WTC11 (cell line): ENCODE measurements around the gene USH1C.

Source experiments
- AFF4 ChIP-seq: sonication (generic); formaldehyde crosslinking; IDR thresholded peaks from 2 replicates; pipeline ENCODE4 v1.8.1; 2023; ENCODE audit warnings: mild to moderate bottlenecking, missing genetic modification reagents, borderline replicate concordance
- AR ChIP-seq: fragments of 250-450 bp; sonication (Bioruptor Pico); IDR thresholded peaks from 2 replicates; pipeline ENCODE4 v1.9.0; 2021; ENCODE audit warnings: mild to moderate bottlenecking
- ATF2 ChIP-seq: sonication (generic); formaldehyde crosslinking; IDR thresholded peaks from 2 replicates; pipeline ENCODE4 v1.8.1; 2022; ENCODE audit warnings: low read depth, missing genetic modification reagents, borderline replicate concordance
- ATF3 ChIP-seq: sonication (generic); formaldehyde crosslinking; conservative IDR thresholded peaks from 2 replicates; pipeline ENCODE4 v1.8.1; 2022; ENCODE audit warnings: mild to moderate bottlenecking, missing genetic modification reagents
- ETV6 ChIP-seq: sonication (generic); formaldehyde crosslinking; IDR thresholded peaks from 2 replicates; pipeline ENCODE4 v1.8.1; 2022; ENCODE audit warnings: mild to moderate bottlenecking, missing genetic modification reagents
- FOXP4 ChIP-seq: sonication (generic); formaldehyde crosslinking; IDR thresholded peaks from 2 replicates; pipeline ENCODE4 v1.8.0; 2022; ENCODE audit warnings: mild to moderate bottlenecking, missing genetic modification reagents
- JUN ChIP-seq: sonication (generic); formaldehyde crosslinking; IDR thresholded peaks from 2 replicates; pipeline ENCODE4 v1.8.0; 2023; ENCODE audit warnings: mild to moderate bottlenecking, missing genetic modification reagents
- MAX ChIP-seq: sonication (generic); formaldehyde crosslinking; IDR thresholded peaks from 2 replicates; pipeline ENCODE4 v1.8.0; 2022; ENCODE audit warnings: mild to moderate bottlenecking, missing genetic modification reagents
- NFYB ChIP-seq: sonication (generic); formaldehyde crosslinking; conservative IDR thresholded peaks from 2 replicates; pipeline ENCODE4 v1.8.0; 2022; ENCODE audit warnings: low read depth, missing genetic modification reagents
- RORB ChIP-seq: fragments of 250-450 bp; sonication (Bioruptor Pico); IDR thresholded peaks from 2 replicates; pipeline ENCODE4 v1.9.0; 2021; ENCODE audit warnings: mild to moderate bottlenecking
- TP53 ChIP-seq: sonication (generic); formaldehyde crosslinking; IDR thresholded peaks from 2 replicates; pipeline ENCODE4 v1.8.1; 2023; ENCODE audit warnings: mild to moderate bottlenecking, missing genetic modification reagents
- ZNF425 ChIP-seq: fragments of 250-450 bp; sonication (Bioruptor Pico); conservative IDR thresholded peaks from 2 replicates; pipeline ENCODE4 v1.9.0; 2021; ENCODE audit warnings: mild to moderate bottlenecking
- TF ChIP-seq, protein P1 (sequence below): fragments of 200-600 bp; IDR thresholded peaks from 2 replicates; pipeline ENCODE4 v1.8.0; 2022; ENCODE audit warnings: antibody characterized with exemption
- TF ChIP-seq, protein P2 (sequence below): sonication (generic); formaldehyde crosslinking; IDR thresholded peaks from 2 replicates; pipeline ENCODE4 v1.8.1; 2023; ENCODE audit warnings: mild to moderate bottlenecking, missing genetic modification reagents, moderate library complexity

DNA sequence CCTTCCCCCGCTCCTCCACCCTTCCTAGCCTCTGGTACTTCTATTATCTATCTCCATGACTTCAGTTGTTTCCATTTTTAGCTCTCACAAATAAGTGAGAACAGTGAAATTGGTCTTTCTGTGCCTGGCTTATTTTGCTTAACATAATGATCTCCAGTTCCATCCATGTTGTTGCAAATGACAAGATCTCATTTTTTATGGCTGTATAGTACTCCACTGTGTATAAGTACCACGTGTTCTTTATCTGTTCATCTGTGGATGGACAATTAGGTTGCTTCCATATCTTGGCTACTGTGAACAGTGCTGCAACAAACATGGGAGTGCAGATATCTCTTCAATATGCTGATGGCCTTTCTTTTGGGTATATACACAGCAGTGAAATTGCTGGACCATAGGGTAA is 60.7 kb downstream of the USH1C start:
- TF ChIP-seq, protein P1, sequence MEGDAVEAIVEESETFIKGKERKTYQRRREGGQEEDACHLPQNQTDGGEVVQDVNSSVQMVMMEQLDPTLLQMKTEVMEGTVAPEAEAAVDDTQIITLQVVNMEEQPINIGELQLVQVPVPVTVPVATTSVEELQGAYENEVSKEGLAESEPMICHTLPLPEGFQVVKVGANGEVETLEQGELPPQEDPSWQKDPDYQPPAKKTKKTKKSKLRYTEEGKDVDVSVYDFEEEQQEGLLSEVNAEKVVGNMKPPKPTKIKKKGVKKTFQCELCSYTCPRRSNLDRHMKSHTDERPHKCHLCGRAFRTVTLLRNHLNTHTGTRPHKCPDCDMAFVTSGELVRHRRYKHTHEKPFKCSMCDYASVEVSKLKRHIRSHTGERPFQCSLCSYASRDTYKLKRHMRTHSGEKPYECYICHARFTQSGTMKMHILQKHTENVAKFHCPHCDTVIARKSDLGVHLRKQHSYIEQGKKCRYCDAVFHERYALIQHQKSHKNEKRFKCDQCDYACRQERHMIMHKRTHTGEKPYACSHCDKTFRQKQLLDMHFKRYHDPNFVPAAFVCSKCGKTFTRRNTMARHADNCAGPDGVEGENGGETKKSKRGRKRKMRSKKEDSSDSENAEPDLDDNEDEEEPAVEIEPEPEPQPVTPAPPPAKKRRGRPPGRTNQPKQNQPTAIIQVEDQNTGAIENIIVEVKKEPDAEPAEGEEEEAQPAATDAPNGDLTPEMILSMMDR, result no peak
- TF ChIP-seq FOXP4 (CRISPR knock-in tag) (no peak), ETV6 (CRISPR knock-in tag) (no peak), RORB (no peak), NFYB (no peak), JUN (CRISPR knock-in tag) (no peak), ATF2 (CRISPR knock-in tag) (no peak), MAX (CRISPR knock-in tag) (no peak), AR (no peak), TP53 (no peak), ZNF425 (CRISPR knock-in tag) (no peak), ATF3 (CRISPR knock-in tag) (no peak), AFF4 (CRISPR knock-in tag) (no peak)
- TF ChIP-seq, protein P2, sequence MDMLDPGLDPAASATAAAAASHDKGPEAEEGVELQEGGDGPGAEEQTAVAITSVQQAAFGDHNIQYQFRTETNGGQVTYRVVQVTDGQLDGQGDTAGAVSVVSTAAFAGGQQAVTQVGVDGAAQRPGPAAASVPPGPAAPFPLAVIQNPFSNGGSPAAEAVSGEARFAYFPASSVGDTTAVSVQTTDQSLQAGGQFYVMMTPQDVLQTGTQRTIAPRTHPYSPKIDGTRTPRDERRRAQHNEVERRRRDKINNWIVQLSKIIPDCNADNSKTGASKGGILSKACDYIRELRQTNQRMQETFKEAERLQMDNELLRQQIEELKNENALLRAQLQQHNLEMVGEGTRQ, result no peak
